Gastrocnemius medialis (tissue), 4 donors: ENCODE data around the gene MTNR1A.
A peak's percentile ranks its signal among the peaks of the same experiment; 100 is the strongest.

Experiments
- CTCF ChIP-seq, 5 experiments: fragments of 450-650 bp in 3 of 5; fragments of 200-600 bp in 2 of 5; sonication (generic) in 2 of 5; IDR thresholded peaks in 4 of 5; conservative IDR thresholded peaks in 1 of 5; 1 replicate in 4 of 5; 2 replicates in 1 of 5; pipeline ENCODE4 v1.5.1; 2016 to 2019; ENCODE audit warnings: antibody characterized with exemption in 5 of 5, mild to moderate bottlenecking in 3 of 5, moderate library complexity in 3 of 5
- POLR2A ChIP-seq, 2 donors: fragments of 450-650 bp; IDR thresholded peaks; one replicate each; pipeline ENCODE4 v1.6.1; 2017; ENCODE audit warnings: antibody characterized with exemption in 2 of 2, mild to moderate bottlenecking in 2 of 2, moderate library complexity in 2 of 2

- TF ChIP-seq CTCF (IDR thresholded peaks at IDR 0.05 in 4 of 5, conservative IDR thresholded peaks at IDR 0.05 in 1 of 5) (peak; percentile 45 to 84 (median 53)), POLR2A (IDR thresholded peaks at IDR 0.05) (no peak)
Measured at GRCh38 chr4:186587416-186588018, 32.1 kb upstream of the MTNR1A start.
